Measurements from ENCODE around the gene IFNK. TPM values are rescaled to one million over a fixed set of nuclear protein-coding genes. Genes with fewer than 3 reads are reported as not detected.
"Not testable (repeated sequence)": the region's sequence is repeated elsewhere in the genome, so short reads cannot be mapped to it uniquely, and the experiment has no call there.

Gene IFNK
- total and polyA plus RNA-seq, 11 donors = not detected

DNA sequence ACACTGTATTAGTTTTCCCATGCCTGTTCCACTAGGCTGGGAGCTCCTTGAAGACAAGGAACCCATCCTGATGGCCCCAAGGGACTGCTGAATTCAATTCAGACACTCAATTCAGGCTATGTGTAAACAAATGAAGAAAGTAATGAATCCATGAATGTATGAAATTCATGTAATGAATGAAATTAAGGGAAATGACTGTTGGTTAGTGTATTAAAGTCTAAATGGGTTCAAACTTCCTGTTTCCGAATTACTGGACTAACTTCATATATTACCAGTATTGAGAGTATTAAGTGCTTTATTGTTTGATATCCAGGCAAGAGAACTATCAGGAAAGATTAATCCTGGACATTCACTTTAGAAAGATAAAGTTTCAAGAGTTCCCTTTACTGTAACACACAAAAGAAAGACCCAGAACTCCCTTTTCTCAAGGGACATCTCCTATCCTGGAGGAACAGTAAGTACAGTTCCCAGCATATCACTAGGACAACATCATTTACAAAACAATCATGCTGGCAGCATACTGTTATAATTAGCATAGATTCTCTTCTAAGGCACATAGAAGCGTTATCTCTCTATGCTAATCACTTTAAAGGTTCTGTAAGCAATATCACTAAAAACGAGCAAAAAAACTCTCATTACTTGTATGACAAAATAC lies 28.5 kb upstream of the IFNK start:
- DNase-seq = no peak
- Histone ChIP-seq H3K4me3 (no peak overlapping the region), H3K4me1 (peaks cover 0 to 43% (median 11%) of the 10 kb centered on the region in 12 donors), H3K36me3 (no peaks in the 10 kb centered on the region), H3K27ac (peak overlapping the region in 2 of 12 donors; percentile 2 to 27), H3K9me3 (no peaks in the 10 kb centered on the region), H3K27me3 (no peaks in the 10 kb centered on the region)
- intact Hi-C loops (cut with DNase I) = no loop called here
- WGBS, 4 donors = 32 to 56% (median 43%) methylated on average over 3 of the region's 3 CpGs
- ATAC-seq = peak in 3 of 4 donors; percentile 59 to 85 (median 76)
- no peak for TF ChIP-seq POLR2A (IDR thresholded peaks at IDR 0.05)
- TF ChIP-seq, protein P1, sequence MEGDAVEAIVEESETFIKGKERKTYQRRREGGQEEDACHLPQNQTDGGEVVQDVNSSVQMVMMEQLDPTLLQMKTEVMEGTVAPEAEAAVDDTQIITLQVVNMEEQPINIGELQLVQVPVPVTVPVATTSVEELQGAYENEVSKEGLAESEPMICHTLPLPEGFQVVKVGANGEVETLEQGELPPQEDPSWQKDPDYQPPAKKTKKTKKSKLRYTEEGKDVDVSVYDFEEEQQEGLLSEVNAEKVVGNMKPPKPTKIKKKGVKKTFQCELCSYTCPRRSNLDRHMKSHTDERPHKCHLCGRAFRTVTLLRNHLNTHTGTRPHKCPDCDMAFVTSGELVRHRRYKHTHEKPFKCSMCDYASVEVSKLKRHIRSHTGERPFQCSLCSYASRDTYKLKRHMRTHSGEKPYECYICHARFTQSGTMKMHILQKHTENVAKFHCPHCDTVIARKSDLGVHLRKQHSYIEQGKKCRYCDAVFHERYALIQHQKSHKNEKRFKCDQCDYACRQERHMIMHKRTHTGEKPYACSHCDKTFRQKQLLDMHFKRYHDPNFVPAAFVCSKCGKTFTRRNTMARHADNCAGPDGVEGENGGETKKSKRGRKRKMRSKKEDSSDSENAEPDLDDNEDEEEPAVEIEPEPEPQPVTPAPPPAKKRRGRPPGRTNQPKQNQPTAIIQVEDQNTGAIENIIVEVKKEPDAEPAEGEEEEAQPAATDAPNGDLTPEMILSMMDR (IDR thresholded peaks at IDR 0.05) = no peak

DNA sequence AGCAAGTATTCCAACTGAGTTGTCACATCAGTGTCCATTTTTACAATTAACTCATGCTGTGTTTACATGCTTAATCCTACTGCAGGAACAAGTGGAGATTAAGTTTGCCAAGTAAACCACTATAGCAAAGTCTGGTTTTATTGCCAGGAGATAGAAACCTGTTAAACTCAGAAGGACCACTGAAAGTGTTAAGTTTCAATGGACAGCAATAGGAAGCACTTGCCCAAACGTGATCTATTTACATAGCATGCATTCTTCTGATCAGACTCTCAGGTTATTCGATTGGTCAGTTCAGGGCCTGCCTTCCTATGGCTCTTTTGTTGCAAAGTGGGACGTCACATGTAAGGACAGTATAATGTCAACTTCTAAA lies 28.0 kb upstream of the IFNK start:
- TF ChIP-seq, protein P1 (IDR thresholded peaks at IDR 0.05) = no peak
- no peak for TF ChIP-seq POLR2A (IDR thresholded peaks at IDR 0.05)
- H3K4me1 ChIP-seq = peaks cover 0 to 43% (median 11%) of the 10 kb centered on the region in 12 donors
- H3K36me3 ChIP-seq = no peaks in the 10 kb centered on the region
- ATAC-seq = no peak
- intact Hi-C loops (cut with DNase I) = no loop called here
- H3K27ac ChIP-seq = peak overlapping the region in 2 of 12 donors; percentile 2 to 27
- H3K4me3 ChIP-seq = no peak overlapping the region
- 55 to 59% (median 59%) methylated on average over 3 of the region's 3 CpGs for WGBS, 4 donors
- no peaks in the 10 kb centered on the region for H3K27me3 ChIP-seq
- H3K9me3 ChIP-seq = no peaks in the 10 kb centered on the region
- no peak for DNase-seq

DNA sequence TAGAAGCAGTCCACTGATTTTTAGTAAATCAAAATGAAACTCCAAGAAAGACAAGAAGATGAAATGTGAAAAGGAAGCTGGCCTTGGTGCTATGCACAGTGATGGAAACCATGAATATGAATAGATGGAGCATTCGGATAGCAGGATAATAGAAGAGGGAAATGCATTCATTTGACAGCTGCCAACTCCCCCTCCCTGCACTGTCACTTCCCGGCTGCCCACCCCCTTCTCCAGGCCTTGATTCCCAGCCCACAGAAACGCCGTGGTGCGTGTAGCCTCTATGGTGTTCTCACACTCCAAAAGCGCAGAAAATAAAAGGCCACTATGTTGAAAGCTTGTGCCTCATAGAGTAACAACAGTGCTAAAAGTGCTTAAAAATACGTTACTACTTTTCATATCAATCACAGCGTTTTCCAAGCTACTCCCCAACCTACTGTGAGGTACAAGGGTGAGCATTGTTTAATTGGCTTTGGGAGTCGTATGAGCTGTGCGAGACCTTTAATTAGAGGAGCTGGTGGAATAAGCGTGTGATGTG lies 26.1 kb upstream of the IFNK start:
- WGBS, 4 donors = 73 to 81% (median 75%) methylated on average over 11 of the region's 11 CpGs
- no peak for TF ChIP-seq POLR2A (IDR thresholded peaks at IDR 0.05)
- TF ChIP-seq, protein P1 (IDR thresholded peaks at IDR 0.05) = no peak
- Histone ChIP-seq H3K9me3 (no peaks in the 10 kb centered on the region), H3K4me1 (peaks cover 0 to 42% (median 11%) of the 10 kb centered on the region in 12 donors), H3K27me3 (no peaks in the 10 kb centered on the region), H3K4me3 (no peak overlapping the region), H3K27ac (no peak overlapping the region), H3K36me3 (no peaks in the 10 kb centered on the region)
- DNase-seq (no peak), ATAC-seq (no peak)
- intact Hi-C loops (cut with DNase I) = no loop called here

DNA sequence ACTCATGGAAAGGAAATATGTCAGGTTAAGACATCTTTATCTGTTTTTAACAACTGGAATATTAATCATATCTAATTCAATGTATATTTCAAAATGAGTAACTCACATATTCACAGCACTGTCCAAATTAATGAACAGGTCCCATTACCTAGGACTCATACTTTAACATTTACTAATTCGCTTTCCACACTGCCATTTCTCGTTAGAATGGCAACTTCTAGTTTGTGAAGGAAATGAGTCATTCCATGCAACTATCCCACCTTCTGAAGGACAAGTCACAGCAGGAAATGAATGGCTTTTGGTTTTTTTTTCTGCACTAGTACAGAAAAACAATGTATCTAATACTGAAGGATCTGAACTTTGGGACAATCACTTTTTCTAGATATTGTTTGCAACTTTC lies 24.6 kb upstream of the IFNK start:
- Histone ChIP-seq H3K4me1 (peaks cover 0 to 42% (median 11%) of the 10 kb centered on the region in 12 donors), H3K27me3 (no peaks in the 10 kb centered on the region), H3K4me3 (no peak overlapping the region), H3K27ac (peak overlapping the region in 2 of 12 donors; percentile 9 to 22), H3K9me3 (no peaks in the 10 kb centered on the region), H3K36me3 (no peaks in the 10 kb centered on the region)
- WGBS, 4 donors = 36 to 62% (median 52%) methylated on average over 2 of the region's 2 CpGs
- ATAC-seq (peak in 1 of 4 donors; percentile 34), DNase-seq (no peak)
- TF ChIP-seq, protein P1 (IDR thresholded peaks at IDR 0.05) = no peak
- no peak for TF ChIP-seq POLR2A (IDR thresholded peaks at IDR 0.05)
- intact Hi-C loops (cut with DNase I) = no loop called here

DNA sequence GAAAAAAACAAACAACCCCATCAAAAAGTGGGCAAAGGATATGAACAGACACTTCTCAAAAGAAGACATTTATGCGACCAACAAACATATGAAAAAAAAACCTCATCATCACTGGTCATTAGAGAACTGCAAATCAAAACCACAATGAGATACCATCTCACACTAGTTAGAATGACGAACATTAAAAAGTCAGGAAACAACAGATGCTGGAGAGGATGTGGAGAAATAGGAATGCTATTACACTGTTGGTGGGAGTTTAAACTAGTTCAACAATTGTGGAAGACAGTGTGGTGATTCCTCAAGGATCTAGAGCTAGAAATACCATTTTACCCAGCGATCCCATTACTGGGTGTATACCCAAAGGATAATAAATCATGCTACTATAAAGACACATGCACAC lies 23.2 kb upstream of the IFNK start:
- H3K27me3 ChIP-seq; DNase-seq; H3K36me3 ChIP-seq; H3K4me3 ChIP-seq; intact Hi-C loops (cut with DNase I); ATAC-seq; H3K9me3 ChIP-seq; H3K27ac ChIP-seq: not testable (repeated sequence)
- peaks cover 0 to 32% (median 8%) of the 10 kb centered on the region in 12 donors for H3K4me1 ChIP-seq
- 90 to 96% (median 93%) methylated on average over 3 of the region's 3 CpGs for WGBS, 4 donors

Data from heart left ventricle (tissue), 16 donors.